ENCODE data around the gene MAP3K10.
A peak's percentile ranks its signal among the peaks of the same experiment; 100 is the strongest.

Gene MAP3K10

GRCh38 chr19:40198272-40198990, 7.2 kb downstream of the MAP3K10 start:
- no peak for TF ChIP-seq CTCF (conservative IDR thresholded peaks at IDR 0.05)
- no peak overlapping the region for H3K27ac ChIP-seq

GRCh38 chr19:40200341-40201099, 9.3 kb downstream of the MAP3K10 start:
- TF ChIP-seq CTCF (conservative IDR thresholded peaks at IDR 0.05) = no peak
- H3K27ac ChIP-seq = no peak overlapping the region

- H3K27ac ChIP-seq = no peak overlapping the region
- TF ChIP-seq CTCF (conservative IDR thresholded peaks at IDR 0.05) = no peak
Measured at GRCh38 chr19:40204381-40204780, 13.2 kb downstream of the MAP3K10 start.

- H3K27ac ChIP-seq = no peak overlapping the region
- no peak for TF ChIP-seq CTCF (conservative IDR thresholded peaks at IDR 0.05)
Measured at GRCh38 chr19:40205760-40206159, 14.5 kb downstream of the MAP3K10 start.

- no peak for TF ChIP-seq CTCF (conservative IDR thresholded peaks at IDR 0.05)
- H3K27ac ChIP-seq = peak overlapping the region; percentile 43
Measured at GRCh38 chr19:40208602-40209001, 17.4 kb downstream of the MAP3K10 start.

GRCh38 chr19:40210889-40211288, 19.7 kb downstream of the MAP3K10 start:
- TF ChIP-seq CTCF (conservative IDR thresholded peaks at IDR 0.05) = no peak
- no peak overlapping the region for H3K27ac ChIP-seq

GRCh38 chr19:40213251-40213829, 22.1 kb downstream of the MAP3K10 start:
- no peak for TF ChIP-seq CTCF (conservative IDR thresholded peaks at IDR 0.05)

More at GRCh38 chr19:40213251-40213829, 22.1 kb downstream of the MAP3K10 start:
- no peak overlapping the region for H3K27ac ChIP-seq

All from VCaP (cell line).